H1 (cell line): ENCODE results near the gene TCEA3.

Experiments used
- EP300 ChIP-seq, 2 experiments: IDR thresholded peaks; 1 replicate in 1 of 2; 2 replicates in 1 of 2; pipeline ENCODE4 v1.6.1; 2011 to 2012; ENCODE audit warnings: low read depth in 2 of 2, low read length in 2 of 2, mild to moderate bottlenecking in 2 of 2, borderline replicate concordance in 1 of 2, inconsistent platforms in 1 of 2, moderate library complexity in 1 of 2
- EZH2 ChIP-seq: fragments of 200-600 bp; sonication (generic); IDR thresholded peaks from 2 replicates; pipeline ENCODE4 v1.7.1; 2012; ENCODE audit warnings: low read depth, mild to moderate bottlenecking, moderate library complexity, low read length, inconsistent platforms; ENCODE audit not compliant: severe bottlenecking
- GABPA ChIP-seq: IDR thresholded peaks from 2 replicates; pipeline ENCODE4 v1.6.1; 2011; ENCODE audit warnings: mild to moderate bottlenecking, low read length, moderate library complexity, borderline replicate concordance; ENCODE audit not compliant: insufficient read depth
- RFX5 ChIP-seq: IDR thresholded peaks from 2 replicates; pipeline ENCODE4 v1.6.1; 2011; ENCODE audit warnings: low read depth, low read length, improper control_type of control experiment, borderline replicate concordance
- TCF12 ChIP-seq: IDR thresholded peaks from 2 replicates; pipeline ENCODE4 v1.6.1; 2011; ENCODE audit warnings: low read depth, mild to moderate bottlenecking, low read length
- YY1 ChIP-seq: IDR thresholded peaks from 2 replicates; pipeline ENCODE4 v1.6.1; 2011; ENCODE audit warnings: low read depth, mild to moderate bottlenecking, low read length
- ZNF274 ChIP-seq: IDR thresholded peaks from 2 replicates; pipeline ENCODE4 v1.7.0; 2012; ENCODE audit warnings: low read length, borderline replicate concordance; ENCODE audit errors: extremely low read depth
- TF ChIP-seq, protein P1 (sequence below), 3 experiments: IDR thresholded peaks; 1 replicate in 2 of 3; 2 replicates in 1 of 3; pipeline versions ENCODE4 v1.5.1 to v1.6.1; 2011; ENCODE audit warnings: low read length in 3 of 3, mild to moderate bottlenecking in 3 of 3, inconsistent platforms in 2 of 3, low read depth in 1 of 3, moderate library complexity in 1 of 3; ENCODE audit not compliant: insufficient read depth in 1 of 3; ENCODE audit errors: control extremely low read depth in 1 of 3
- TF ChIP-seq, protein P2 (sequence below): IDR thresholded peaks from 2 replicates; pipeline ENCODE4 v1.6.1; 2012; ENCODE audit warnings: inconsistent platforms

DNA sequence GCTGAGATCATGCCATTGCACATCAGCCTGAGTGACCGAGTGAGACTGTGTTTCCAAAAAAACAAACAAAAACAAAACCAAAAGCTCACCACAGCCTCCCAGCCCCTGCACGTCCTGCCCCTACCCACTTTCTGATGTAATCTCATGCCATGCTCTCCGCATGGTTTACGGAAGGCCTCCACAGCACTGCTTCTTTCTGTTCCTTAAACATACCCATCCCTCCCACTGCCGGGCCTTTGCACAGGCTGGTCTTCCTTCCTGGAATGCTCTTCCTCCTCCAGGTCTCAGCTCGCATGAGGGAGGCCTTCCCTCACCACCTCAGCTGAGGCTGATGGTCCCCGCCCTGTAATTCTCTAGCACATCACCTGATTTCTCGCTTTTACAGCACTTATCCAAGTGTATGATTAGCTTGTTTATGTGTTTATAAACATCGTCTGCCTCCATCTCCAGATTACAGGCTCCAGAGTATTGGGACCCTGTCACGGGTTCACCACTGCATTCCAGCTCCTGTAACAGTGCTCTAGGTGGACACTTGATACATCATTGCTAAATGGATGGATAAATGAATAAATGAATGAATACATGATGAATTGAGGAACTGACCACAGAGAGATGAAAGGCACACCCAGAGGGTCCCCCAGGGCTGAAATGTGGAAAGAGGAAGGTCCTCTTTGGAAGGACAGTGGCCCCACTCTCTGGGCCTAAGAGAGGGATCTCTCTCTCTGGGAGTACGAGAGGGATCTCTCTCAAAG is 22.1 kb downstream of the TCEA3 start:
- TF ChIP-seq EZH2 (no peak), ZNF274 (no peak), EP300 (IDR thresholded peaks at IDR 0.05; ENCODE audit: borderline replicate concordance in 1 of 2, low read depth in 2 of 2, low read length in 2 of 2) (no peak), YY1 (no peak), RFX5 (no peak), TCF12 (no peak), GABPA (no peak)
- TF ChIP-seq, protein P1, sequence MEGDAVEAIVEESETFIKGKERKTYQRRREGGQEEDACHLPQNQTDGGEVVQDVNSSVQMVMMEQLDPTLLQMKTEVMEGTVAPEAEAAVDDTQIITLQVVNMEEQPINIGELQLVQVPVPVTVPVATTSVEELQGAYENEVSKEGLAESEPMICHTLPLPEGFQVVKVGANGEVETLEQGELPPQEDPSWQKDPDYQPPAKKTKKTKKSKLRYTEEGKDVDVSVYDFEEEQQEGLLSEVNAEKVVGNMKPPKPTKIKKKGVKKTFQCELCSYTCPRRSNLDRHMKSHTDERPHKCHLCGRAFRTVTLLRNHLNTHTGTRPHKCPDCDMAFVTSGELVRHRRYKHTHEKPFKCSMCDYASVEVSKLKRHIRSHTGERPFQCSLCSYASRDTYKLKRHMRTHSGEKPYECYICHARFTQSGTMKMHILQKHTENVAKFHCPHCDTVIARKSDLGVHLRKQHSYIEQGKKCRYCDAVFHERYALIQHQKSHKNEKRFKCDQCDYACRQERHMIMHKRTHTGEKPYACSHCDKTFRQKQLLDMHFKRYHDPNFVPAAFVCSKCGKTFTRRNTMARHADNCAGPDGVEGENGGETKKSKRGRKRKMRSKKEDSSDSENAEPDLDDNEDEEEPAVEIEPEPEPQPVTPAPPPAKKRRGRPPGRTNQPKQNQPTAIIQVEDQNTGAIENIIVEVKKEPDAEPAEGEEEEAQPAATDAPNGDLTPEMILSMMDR (IDR thresholded peaks at IDR 0.05; ENCODE audit: control extremely low read depth in 1 of 3, insufficient read depth in 1 of 3, low read depth in 1 of 3, low read length in 3 of 3): no peak
- TF ChIP-seq, protein P2, sequence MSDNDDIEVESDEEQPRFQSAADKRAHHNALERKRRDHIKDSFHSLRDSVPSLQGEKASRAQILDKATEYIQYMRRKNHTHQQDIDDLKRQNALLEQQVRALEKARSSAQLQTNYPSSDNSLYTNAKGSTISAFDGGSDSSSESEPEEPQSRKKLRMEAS: no peak
